Measurements from ENCODE around the gene AKT1S1.

Gene AKT1S1

DNA sequence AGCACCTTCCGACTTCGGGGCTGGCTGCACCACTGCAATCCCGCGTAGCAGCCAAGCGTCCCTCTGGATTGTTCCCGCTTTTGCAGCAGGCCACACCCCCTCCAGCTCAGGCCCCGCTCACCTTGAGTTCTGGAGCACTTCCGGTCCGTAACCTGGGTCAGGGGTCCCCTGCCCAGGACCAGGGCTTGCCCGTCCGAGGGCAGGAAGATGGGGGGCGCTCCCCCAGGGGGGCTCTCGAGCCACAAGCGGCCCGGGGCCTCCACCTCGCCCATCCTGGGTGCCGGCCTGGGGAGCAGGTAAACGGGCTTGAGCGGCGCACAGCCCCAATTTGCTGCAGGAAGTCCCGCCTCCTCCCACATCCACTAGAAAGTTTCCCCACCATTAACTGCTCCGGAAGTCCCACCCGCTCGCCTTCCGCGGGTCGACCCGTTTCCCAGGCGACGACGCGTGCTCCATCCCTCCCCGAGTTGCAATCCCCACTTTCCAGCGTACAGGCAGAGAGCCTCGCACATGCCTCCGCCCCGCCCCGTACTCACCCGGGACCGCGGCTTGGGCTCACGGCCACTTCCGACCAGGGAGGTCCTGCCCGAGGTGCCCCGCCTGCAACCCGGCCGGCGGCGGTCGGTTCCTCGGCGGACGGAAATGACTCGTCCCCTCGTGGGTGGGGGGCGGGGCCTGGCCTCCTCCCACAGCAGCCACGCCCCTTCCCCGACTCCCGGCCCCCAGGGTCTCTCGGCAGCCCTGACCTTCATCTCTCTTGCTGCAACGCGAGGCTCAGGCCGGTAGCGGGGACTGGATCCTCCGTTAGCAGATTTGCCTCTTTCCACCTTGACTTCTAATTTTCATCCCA, 10.0 kb downstream of the AKT1S1 start, which contains the start of gene PNKP:
PNKP (minus strand) TSS at position 644 of the 850 bp plus-strand sequence; CDS start at position 272, 372 bp downstream.
- DNase-seq = peak; percentile 88

DNA sequence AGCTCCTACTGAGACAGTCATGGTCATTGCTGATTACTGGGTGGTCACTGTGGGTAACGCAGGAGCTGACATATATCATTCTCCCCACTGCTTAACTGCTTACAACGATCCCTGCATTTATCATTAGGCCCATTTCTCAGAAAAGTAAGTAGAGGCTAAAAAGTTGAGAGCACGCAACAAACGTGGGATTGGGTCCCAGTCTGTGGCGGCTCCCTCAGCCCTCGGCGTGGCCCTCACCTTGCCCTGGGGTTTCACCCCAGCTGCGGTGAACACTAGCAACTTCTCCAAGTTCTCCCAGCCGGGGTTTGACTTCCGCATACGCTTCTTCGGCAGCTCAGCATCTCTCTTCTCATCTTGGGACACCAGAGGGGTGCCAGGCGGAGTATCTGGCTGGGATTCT, 12.3 kb downstream of the AKT1S1 start:
- DNase-seq = no peak

- no peak for DNase-seq
Observed at GRCh38 chr19:49863935-49864320, 13.2 kb downstream of the AKT1S1 start.

DNA sequence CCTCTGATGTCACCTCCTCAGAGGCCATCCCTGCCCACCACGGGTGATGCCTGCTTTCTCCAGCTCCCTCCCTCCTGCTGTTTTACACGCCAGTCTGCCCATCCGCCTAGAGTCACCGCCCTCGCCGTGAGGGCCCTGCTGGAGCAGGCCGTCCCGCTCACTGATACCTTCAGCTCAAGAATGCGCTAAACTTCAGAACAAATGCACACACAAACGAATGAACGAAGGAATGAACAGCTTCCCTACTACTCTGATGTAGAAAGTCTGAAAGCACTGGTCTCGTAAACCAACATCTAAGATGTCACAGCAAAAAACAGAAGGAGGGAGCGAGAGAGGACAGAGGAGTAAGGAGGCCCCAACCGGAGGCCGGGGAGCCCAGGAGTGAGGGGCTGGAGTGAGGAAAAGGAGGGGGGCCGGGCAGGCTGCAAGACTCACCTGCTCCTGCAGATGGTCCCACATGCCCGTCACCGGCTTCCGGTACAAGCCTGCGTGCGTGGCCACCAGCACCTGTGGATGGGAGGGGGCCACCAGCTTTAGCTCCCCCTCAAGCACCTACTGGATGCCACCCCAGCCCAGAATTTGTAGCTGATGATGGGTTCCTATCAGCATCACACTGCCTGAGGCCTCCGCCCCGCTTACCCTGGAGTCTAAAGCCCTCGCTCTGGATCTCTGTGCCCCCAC, 13.8 kb downstream of the AKT1S1 start:
- no peak for DNase-seq

DNA sequence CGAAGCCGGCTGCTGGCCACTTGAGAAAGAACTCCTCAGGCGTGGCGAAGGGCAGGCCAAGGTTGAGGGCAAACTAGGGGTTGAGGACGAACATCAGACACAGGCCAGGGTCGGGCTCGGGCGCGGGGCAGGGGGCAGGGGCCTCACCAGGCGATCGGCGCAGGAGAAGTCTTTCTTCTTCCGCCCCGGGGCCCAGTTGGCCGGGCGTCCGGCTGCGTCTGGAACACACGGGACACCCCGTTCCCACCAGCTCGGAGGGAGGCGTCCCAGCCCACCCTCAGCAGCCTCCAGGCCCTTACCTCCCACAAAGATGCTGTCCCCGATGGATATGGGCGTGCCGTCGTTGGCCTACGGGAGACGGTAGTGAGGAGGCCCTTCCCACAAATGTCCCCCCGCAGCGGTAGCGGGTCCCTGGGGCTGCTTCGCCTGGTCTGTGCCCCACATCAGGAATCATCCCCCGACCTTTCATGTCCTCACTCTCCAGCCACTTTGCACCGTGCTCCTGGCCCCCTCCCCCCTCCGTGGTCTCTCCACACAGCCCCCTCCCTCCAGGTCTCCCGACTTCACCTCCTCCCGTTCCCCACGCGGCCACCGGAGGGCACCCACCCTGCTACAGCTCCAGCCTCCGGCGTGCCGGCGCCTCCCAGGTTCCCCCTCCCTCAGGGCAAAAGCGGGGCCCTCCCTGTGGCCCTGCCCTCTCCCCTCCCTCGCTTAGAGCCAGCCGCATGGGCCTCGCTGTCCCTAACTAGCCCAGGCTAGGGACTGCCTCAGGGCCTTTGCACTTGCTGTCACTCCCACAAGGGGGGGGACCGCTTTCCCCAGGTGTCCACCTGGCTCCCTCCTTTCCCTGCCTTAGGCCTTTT, 14.5 kb downstream of the AKT1S1 start:
- no peak for DNase-seq

DNA sequence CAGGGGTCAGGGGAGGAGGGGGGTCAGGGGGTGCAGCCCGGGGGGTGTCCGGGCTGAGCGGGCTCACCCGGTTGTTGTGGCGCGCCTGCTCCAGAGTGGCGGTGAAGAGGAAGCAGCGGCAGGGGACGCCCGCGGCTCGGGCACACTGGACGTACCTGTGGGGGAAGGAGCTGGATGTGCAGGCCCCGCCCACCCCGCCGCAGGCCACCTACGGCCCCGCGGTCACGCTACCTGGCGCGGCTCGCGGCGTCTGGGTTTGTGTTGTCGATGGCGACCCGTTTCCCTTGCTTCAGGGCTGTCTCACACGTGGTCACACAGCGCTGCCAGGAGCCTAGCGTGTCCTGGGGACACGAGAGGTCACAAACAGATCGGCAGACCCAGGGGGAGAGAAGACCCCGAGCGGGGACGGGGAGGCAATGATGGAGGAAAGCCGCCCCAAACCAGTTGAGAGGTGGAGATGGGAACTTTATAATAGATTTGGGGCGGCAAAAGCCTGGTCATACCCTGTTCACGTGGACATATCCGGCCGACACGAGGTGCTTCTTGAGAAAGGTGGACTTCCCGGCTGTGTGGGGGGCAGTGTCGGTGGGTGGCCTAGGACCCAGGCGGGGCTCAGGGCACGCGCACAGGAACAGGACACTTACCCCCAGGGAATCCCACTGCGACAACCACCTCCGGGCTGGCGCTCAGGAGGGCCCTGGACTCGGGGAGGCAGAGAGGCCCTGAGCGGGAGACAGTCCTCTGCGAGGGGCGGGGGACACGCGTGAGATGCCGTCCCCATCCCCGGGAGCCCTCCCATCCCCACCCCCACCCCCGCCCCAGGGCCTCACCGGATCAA, 15.4 kb downstream of the AKT1S1 start:
- DNase-seq = no peak

DNA sequence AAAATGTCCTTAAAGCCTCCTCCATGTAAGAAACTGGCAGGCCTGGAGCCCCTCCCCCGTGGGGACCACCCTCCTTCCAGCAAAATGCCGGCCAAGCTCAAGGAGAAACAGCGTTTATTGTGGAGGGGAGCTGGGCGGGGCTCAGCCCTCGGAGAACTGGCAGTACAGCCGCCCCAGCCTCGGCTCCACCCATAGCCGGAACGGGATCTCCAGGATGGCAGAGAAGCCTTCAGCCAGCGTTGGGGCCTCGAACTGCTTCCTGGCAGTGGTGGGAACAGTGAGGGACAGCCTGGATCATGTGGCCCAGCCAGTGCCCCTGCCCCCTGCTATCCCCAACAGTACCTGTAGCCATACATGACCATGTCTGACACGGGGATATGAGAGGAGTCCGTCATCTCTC, 16.0 kb downstream of the AKT1S1 start:
- DNase-seq = peak; percentile 24

GRCh38 chr19:49860336-49861102, 16.6 kb downstream of the AKT1S1 start:
- DNase-seq = no peak

DNA sequence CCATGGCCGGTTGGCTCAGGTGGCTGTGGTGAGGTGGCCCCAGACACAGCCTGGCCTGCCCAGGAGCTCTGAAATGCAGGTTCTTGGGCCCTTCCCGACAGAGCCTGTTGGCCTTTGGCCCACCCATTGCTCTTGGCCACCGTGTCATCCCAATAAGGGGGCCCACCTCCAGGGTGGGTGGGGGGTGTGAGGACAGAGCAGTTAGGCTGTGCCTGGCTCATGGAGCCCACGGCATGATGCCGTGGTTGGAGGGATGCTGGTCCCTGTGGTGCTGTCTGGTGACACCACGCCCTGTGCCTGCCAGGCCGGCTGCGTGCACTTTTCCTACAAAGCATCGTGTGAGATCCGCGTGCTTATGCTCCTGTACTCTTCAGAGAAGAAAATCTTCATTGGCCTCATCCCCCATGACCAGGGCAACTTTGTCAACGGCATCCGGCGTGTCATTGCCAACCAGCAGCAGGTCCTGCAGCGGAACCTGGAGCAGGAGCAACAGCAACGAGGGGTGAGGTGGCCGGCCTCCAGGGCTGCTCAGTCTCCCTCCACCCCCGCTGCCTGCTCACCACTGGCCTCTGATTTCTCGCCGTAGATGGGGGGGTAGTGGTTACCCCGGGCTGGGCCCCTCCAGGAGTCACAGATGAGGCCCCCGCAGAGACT, 17.3 kb downstream of the AKT1S1 start:
- DNase-seq = no peak

GRCh38 chr19:49858088-49858985, 18.8 kb downstream of the AKT1S1 start:
- no peak for DNase-seq

DNA sequence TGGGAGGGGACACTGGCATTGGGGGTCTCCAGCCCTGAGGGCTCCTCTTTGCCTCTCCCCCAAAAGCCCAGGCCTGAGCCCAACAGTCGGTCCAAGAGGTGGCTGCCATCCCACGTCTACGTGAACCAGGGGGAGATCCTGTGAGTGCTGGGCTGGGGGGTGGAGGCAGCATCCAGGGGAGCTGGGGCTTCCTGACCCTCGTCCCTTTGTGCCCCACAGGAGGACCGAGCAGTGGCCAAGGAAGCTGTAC, 19.4 kb downstream of the AKT1S1 start:
- no peak for DNase-seq

DNA sequence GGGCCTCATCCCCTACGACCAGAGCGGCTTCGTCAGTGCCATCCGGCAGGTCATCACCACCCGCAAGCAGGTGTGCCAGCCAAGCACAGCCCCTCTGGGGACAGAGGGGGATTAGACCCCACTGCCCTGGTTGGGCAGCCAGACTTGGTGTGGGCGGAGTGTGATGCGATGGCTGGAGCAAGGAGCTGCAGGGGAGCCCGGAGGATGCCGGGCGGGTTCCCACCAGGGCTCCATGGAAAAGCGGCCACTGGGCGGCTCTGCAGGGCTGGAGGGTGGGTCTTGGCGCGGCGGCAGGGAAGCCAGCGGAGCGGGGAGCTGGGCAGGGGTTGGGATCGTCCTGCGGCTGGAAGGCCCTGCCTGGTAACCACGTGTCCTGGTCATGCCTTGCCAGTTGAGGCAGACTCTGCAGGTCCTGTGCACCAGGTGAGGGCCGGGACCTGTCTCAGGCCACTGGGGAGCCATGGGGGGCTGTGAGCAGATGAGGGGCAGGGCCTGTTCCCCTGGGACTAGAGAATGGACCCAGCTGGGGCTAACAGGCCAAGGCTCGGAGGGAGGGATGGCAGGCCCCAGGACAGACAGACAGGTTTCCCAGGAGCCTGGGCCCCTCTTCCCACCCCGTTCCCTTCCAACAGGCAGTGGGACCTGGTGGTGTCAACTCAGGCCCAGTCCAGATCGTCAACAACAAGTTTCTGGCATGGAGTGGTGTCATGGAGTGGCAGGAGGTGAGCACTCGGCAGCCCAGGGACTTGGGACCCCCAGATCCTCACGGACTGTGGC, 19.9 kb downstream of the AKT1S1 start:
- DNase-seq = no peak

GRCh38 chr19:49856574-49857021, 20.6 kb downstream of the AKT1S1 start:
- DNase-seq = no peak

- DNase-seq = no peak
Observed at GRCh38 chr19:49855676-49856573, 21.2 kb downstream of the AKT1S1 start.

- no peak for DNase-seq
Observed at GRCh38 chr19:49855277-49855675, 21.9 kb downstream of the AKT1S1 start.

- DNase-seq = no peak
Observed at GRCh38 chr19:49854378-49855263, 22.5 kb downstream of the AKT1S1 start.

- no peak for DNase-seq
Observed at GRCh38 chr19:49853852-49854377, 23.2 kb downstream of the AKT1S1 start.
